ENCODE measurements around the gene PRKD1. TPM values are rescaled to one million over a fixed set of nuclear protein-coding genes. Genes with fewer than 3 reads are reported as not detected.
A peak's percentile ranks its signal among the peaks of the same experiment; 100 is the strongest.

Gene PRKD1
- total RNA-seq, 1 experiment from 2014 or later = 2.7 TPM

GRCh38 chr14:29722831-29723230 lies 204.8 kb downstream of the PRKD1 start:
- Histone ChIP-seq H4K20me1 (ENCODE audit: control insufficient read depth, insufficient read depth, insufficient read length) (no peaks in the 10 kb centered on the region), H2AFZ (ENCODE audit: low read length) (no peak overlapping the region), H3K18ac (ENCODE audit: insufficient read length, low read depth, low read length) (no peak overlapping the region), H3K79me1 (ENCODE audit: insufficient read depth, low read depth, low read length, poor library complexity, severe bottlenecking) (no peaks in the 10 kb centered on the region), H2BK5ac (ENCODE audit: insufficient read length, low read length) (no peak overlapping the region), H3K23me2 (ENCODE audit: insufficient read length, low read depth, low read length, poor library complexity, severe bottlenecking) (no peaks in the 10 kb centered on the region), H3K4ac (ENCODE audit: low read depth, low read length) (no peak overlapping the region), H4K91ac (ENCODE audit: insufficient read length, low read depth, low read length) (no peak overlapping the region), H3K14ac (ENCODE audit: insufficient read depth, low read length) (no peak overlapping the region), H3K56ac (ENCODE audit: insufficient read length, low read depth, low read length) (no peak overlapping the region), H2AK5ac (ENCODE audit: insufficient read length, low read length) (no peak overlapping the region), H3K27me3 (ENCODE audit: insufficient read depth, low read length) (no peaks in the 10 kb centered on the region), H4K8ac (replicated peaks; ENCODE audit: insufficient read length, low read depth, low read length) (no peak overlapping the region), H2BK12ac (ENCODE audit: insufficient read length, low read depth, low read length) (no peak overlapping the region), H3K4me1 (ENCODE audit: insufficient read depth, low read length) (peaks cover 7% of the 10 kb centered on the region; the same call in 1 of the 2 replicates), H3K27ac (ENCODE audit: insufficient read length, low read depth, low read length) (no peak overlapping the region), H2BK20ac (ENCODE audit: low read depth, low read length, poor library complexity, severe bottlenecking) (no peak overlapping the region), H3T11ph (ENCODE audit: low read length) (no peak overlapping the region), H3K79me2 (ENCODE audit: insufficient read depth, low read length) (no peaks in the 10 kb centered on the region), H4K5ac (ENCODE audit: insufficient read length, low read depth, low read length) (no peak overlapping the region), H2BK15ac (ENCODE audit: low read depth, low read length) (no peak overlapping the region), H2BK120ac (ENCODE audit: low read depth, low read length, poor library complexity, severe bottlenecking) (no peak overlapping the region), H3K9me3 (ENCODE audit: control insufficient read depth, low read depth, low read length) (no peaks in the 10 kb centered on the region), H3K4me2 (ENCODE audit: insufficient read depth, insufficient read length, low read length) (no peak overlapping the region), H3K23ac (ENCODE audit: insufficient read length, low read depth, low read length) (no peak overlapping the region), H3K9ac (ENCODE audit: extremely low read depth, insufficient read length, low read length) (no peak overlapping the region)
- no peak for DNase-seq
- 100% methylated on average over 1 of the region's 1 CpG for WGBS (ENCODE audit: extremely low coverage, insufficient read length, low lambda C conversion rate)
- peaks cover 26 to 33% of the 10 kb centered on the region in 2 experiments for H3K4me1 Mint-ChIP-seq
- H3K9me3 Mint-ChIP-seq = no peaks in the 10 kb centered on the region
- H3K27ac Mint-ChIP-seq = peak overlapping the region in 1 of 3 experiments; percentile 15; a peak in 1 of 7 replicates
- no peaks in the 10 kb centered on the region for H3K27me3 Mint-ChIP-seq (ENCODE audit: low read depth)
- no peak for TF ChIP-seq CTCF (conservative IDR thresholded peaks at IDR 0.05)
- no peak overlapping the region for H3K4me3 Mint-ChIP-seq
- no peaks in the 10 kb centered on the region; a peak in 1 of 7 replicates for H3K36me3 Mint-ChIP-seq (ENCODE audit: insufficient read depth in 1 of 3, low read depth in 3 of 3)
